ENCODE measurements around the gene MAU2.
"Not testable (repeated sequence)": the region's sequence is repeated elsewhere in the genome, so short reads cannot be mapped to it uniquely, and the experiment has no call there.

Gene MAU2

DNA sequence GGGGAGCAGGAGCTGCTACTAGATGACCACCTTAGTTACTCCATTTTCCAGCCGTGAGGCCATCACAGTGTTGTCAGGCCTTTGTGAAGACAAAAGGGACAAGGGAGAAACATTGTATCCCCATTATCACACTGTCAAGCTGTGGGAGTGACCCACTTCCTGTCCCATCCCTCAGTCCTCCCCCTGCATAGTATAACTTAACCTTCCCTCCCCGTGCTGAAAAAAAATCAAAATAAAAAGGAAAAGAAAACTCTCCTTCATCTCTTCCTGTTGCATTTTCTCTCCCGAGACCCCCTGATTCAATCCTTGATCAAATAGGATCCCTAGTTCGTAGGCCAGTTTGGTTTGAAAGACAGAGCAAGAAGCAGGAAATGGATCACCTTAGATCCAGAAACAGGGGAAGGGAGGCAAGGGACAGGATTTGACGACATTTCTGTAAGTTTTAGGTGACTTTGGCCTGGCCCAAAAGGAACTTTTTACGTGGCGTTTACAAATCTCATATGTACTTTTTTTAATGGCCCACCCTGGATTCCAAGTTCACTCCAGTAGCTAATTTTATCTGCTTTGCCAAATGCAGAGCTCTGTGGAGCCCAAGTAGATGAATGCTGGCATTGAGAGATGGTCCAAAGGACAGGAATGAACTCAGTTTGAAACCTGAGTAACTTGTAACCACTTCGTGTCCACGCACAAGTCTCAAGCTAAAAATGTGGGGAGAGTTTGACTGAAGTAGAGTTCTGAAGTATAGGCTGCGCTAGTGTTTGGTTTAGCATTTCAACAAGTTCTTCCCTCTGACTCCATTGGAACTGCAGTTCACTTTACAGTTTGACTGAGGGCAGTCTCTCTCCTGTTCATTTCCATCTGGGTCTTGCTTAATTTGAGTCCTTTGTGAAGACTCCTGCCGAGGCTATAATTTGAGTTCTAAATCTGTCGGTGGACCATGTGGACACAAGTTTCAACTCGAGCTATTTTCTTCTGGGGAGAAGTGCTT lies 68.2 kb downstream of the MAU2 start:
- H3K9ac ChIP-seq (ENCODE audit: low read length), result no peak overlapping the region
- no peaks in the 10 kb centered on the region for H3K36me3 ChIP-seq (ENCODE audit: insufficient read depth, low read length)
- H3K9me3 ChIP-seq (ENCODE audit: low read length), result no peaks in the 10 kb centered on the region
- no peak overlapping the region for H3K27ac ChIP-seq (ENCODE audit: low read depth, low read length)
- H3K4me3 ChIP-seq (ENCODE audit: low read depth in 1 of 2, low read length in 2 of 2), result no peak overlapping the region
- no peaks in the 10 kb centered on the region for H3K27me3 ChIP-seq (ENCODE audit: control insufficient read depth in 1 of 2, insufficient read depth in 2 of 2, low read length in 2 of 2)
- peaks cover 23% of the 10 kb centered on the region for H3K4me1 ChIP-seq (ENCODE audit: insufficient read depth, low read length)

DNA sequence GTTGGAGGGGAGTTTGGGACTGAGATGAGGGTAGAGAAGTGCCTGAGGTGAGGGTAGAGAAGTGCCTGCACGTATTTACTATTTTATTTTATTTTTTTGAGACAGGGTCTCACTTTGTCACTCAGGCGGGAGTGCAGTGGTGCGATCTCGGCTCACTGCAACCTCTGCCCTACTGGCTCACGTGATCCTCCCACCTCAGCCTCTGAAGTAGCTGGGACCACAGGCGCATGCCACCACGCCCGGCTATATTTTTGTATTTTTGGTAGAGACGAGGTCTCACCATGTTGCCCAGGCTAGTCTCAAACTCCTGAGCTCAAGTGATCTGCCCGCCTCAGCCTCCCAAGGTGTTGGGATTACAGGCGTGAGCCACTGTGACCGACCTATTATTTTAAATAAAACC lies 69.1 kb downstream of the MAU2 start:
- H3K4me1 ChIP-seq (ENCODE audit: insufficient read depth, low read length), result peaks cover 17% of the 10 kb centered on the region

DNA sequence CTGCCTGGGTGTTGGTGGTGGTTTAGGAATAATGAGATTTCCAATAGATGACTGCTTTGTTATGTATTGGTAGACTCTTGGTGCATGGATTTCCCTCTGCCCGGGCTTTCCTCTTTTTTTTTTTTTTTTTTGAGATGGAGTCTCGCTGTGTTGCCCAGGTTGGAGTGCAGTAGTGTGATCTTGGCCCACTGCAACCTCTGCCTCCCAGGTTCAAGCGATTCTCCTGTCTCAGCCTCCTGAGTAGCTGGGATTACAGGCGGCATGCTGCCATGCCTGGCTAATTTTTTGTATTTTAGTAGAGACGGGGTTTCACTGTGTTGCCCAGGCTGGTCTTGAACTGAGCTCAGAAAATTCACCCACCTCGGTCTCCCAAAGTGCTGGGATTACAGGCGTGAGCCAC lies 73.7 kb downstream of the MAU2 start:
- H3K27me3 ChIP-seq (ENCODE audit: control insufficient read depth in 1 of 2, insufficient read depth in 2 of 2, low read length in 2 of 2); H3K36me3 ChIP-seq (ENCODE audit: insufficient read depth, low read length); H3K9ac ChIP-seq (ENCODE audit: low read length); H3K27ac ChIP-seq (ENCODE audit: low read depth, low read length); H3K9me3 ChIP-seq (ENCODE audit: low read length); H3K4me3 ChIP-seq (ENCODE audit: low read depth in 1 of 2, low read length in 2 of 2); H3K4me1 ChIP-seq (ENCODE audit: insufficient read depth, low read length): not testable (repeated sequence)

More for the DNA sequence above, 69.1 kb downstream of the MAU2 start:
- H3K36me3 ChIP-seq (ENCODE audit: insufficient read depth, low read length); H3K9ac ChIP-seq (ENCODE audit: low read length); H3K27ac ChIP-seq (ENCODE audit: low read depth, low read length); H3K4me3 ChIP-seq (ENCODE audit: low read depth in 1 of 2, low read length in 2 of 2); H3K9me3 ChIP-seq (ENCODE audit: low read length); H3K27me3 ChIP-seq (ENCODE audit: control insufficient read depth in 1 of 2, insufficient read depth in 2 of 2, low read length in 2 of 2): not testable (repeated sequence)

DNA sequence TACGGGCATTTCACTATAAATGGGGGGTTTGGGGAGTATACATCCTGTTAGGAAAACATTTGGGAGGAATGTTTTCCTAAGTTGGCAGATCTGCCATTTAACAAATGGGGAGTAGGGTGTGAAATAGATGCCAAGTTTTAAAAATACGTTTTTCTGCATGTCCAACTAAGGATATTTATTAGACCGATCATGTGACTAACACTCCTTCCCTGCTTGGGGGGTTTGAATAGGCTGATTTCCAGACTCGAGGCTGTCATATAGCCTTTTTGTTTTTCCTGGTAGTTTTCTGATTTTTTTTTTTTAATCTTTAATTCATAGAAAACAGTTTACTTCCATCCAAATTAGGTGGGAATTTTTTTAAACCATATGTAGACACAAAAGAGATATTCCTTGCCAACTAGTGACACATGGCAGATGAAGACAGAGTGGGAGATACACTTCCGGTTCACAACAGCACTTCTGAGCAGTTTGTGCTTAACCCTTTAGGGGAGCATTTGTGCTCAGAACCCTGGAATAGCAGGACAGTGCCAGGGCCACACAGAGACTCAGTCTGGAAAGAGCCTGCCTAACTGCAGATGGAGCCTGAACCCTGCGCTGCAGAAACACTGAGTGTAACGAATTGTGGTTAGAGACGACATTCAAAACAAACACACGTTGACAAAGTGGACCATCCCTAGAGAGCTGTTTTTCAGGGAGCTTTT lies 79.3 kb downstream of the MAU2 start:
- Histone ChIP-seq H3K9me3 (ENCODE audit: low read length) (no peaks in the 10 kb centered on the region), H3K4me1 (ENCODE audit: insufficient read depth, low read length) (peaks cover 7% of the 10 kb centered on the region), H3K27ac (ENCODE audit: low read depth, low read length) (no peak overlapping the region), H3K4me3 (ENCODE audit: low read depth in 1 of 2, low read length in 2 of 2) (no peak overlapping the region), H3K9ac (ENCODE audit: low read length) (no peak overlapping the region), H3K36me3 (ENCODE audit: insufficient read depth, low read length) (no peaks in the 10 kb centered on the region), H3K27me3 (ENCODE audit: control insufficient read depth in 1 of 2, insufficient read depth in 2 of 2, low read length in 2 of 2) (no peaks in the 10 kb centered on the region)

DNA sequence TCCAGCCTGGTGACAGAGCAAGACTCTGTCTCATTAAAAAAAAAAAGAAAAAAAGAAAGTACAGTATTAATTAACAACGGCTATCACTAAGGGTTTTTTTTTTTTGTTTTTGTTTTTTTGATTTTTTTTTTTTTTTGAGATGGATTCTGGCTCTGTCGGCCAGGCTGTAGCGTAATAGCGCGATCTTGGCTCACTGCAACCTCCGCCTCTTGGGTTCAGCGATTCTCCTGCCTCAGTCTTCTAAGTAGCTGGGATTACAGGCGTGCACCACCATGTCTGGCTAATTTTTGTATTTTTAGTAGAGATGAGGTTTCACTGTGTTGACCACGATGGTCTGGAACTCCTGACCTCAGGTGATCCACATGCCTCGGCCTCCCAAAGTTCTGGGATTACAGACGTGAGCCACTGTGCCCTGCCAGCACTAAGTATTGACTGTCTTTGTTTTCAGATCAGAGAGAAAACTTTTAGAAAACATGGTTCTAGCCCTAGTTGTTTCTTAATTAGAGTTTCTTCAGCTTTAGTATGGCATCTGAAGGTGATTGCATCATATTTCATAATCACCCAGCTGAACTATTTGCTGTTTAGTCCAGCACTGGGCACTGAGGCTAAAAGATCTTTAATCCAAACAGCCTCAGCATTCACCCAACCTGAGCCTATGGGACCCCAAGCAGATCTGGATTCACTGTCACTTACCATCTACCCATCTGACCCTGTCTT lies 82.2 kb downstream of the MAU2 start:
- Histone ChIP-seq H3K36me3 (ENCODE audit: insufficient read depth, low read length) (no peaks in the 10 kb centered on the region), H3K4me3 (ENCODE audit: low read depth in 1 of 2, low read length in 2 of 2) (no peak overlapping the region), H3K27ac (ENCODE audit: low read depth, low read length) (no peak overlapping the region), H3K4me1 (ENCODE audit: insufficient read depth, low read length) (peaks cover 18% of the 10 kb centered on the region), H3K27me3 (ENCODE audit: control insufficient read depth in 1 of 2, insufficient read depth in 2 of 2, low read length in 2 of 2) (no peaks in the 10 kb centered on the region), H3K9ac (ENCODE audit: low read length) (no peak overlapping the region), H3K9me3 (ENCODE audit: low read length) (no peaks in the 10 kb centered on the region)

DNA sequence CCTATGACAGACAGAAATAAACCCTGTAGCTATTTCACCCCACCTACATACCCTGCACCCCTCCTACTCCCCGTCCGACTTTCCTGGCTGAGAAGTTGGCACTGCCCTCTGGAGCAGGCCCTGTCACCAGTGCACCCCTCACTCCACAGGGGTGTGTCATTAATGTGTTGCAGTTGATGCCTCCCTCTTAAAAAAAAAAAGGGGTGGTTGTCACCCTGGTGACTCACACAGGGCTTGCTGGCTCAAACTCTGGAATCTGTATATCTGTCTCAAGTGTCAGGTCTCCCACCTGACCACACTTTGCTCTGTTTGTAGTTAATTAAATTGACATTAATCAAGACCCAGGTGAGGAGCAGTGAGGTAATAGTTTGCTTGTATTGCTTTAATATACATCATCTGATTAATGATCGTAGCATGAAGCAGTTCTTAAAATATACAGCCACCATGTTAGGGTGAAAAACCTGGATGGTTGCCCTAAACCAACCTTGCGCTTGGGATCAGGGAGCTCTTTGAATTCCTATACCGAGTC lies 82.8 kb downstream of the MAU2 start:
- Histone ChIP-seq H3K36me3 (ENCODE audit: insufficient read depth, low read length) (no peaks in the 10 kb centered on the region), H3K4me3 (ENCODE audit: low read depth in 1 of 2, low read length in 2 of 2) (no peak overlapping the region), H3K27me3 (ENCODE audit: control insufficient read depth in 1 of 2, insufficient read depth in 2 of 2, low read length in 2 of 2) (no peaks in the 10 kb centered on the region), H3K9ac (ENCODE audit: low read length) (no peak overlapping the region), H3K9me3 (ENCODE audit: low read length) (no peaks in the 10 kb centered on the region), H3K4me1 (ENCODE audit: insufficient read depth, low read length) (peaks cover 21% of the 10 kb centered on the region), H3K27ac (ENCODE audit: low read depth, low read length) (no peak overlapping the region)

DNA sequence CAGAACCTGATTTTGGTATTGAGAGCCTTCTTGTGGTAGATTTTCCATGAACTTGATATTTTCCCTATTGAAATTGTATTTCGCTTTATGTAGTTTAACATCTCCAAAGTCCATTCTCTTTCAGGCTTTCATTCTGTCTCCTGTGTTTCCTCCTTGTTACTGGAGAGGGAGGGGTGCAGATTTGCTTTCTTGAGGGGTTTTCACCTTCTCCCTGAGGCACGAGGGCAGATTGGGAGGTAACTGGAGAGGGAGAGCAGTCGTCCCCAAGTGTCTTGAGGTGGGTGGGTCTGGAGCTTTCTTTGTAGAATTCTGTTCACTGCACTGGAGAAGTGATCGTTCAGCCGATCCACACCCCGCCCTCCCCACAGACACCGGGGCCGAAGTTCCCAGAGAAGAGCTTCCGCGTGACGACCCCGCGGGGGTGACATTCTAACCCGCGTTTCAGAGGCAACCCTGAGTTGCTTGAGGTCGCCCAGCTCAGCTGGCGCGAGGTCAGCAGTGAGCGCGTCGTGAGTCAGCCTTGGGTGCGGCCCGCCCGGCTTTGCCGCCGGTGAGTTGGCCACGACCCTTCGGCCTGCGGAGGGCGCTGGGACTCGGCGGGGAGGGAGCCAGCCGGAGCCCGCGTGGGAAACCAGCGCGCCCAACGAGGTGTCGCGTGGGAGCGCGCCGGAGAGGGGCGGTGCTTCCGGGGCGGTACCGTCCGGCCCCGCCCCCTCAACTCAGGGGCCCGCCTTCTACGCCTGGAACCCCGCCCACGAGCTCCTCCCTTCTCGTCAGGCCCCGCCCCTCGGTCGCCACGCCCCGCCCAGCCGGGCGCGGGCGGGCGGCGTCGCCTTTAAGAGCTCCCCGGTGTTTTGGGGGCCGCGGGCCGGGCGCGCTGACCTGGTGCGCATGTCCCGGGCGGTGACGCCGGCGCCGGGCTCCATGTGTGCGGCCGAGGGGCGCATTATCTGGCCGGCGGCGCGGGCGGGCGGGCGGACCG lies 84.5 kb downstream of the MAU2 start, which contains the start of gene GATAD2A:
Gene GATAD2A (plus strand): TSS at position 797 of the 982 bp plus-strand sequence. CDS start 59,671 bp downstream, outside the sequence.
- no peaks in the 10 kb centered on the region for H3K9me3 ChIP-seq (ENCODE audit: low read length)
- peak within 1 kb of the TSS; percentile 58 to 79 for H3K4me3 ChIP-seq (ENCODE audit: low read depth in 1 of 2, low read length in 2 of 2)
- H3K27me3 ChIP-seq (ENCODE audit: control insufficient read depth in 1 of 2, insufficient read depth in 2 of 2, low read length in 2 of 2), result no peaks in the 10 kb centered on the region
- H3K4me1 ChIP-seq (ENCODE audit: insufficient read depth, low read length), result peaks cover 27% of the 10 kb centered on the region
- no peaks in the 10 kb centered on the region for H3K36me3 ChIP-seq (ENCODE audit: insufficient read depth, low read length)
- peak within 1 kb of the TSS; percentile 89 for H3K9ac ChIP-seq (ENCODE audit: low read length)
- H3K27ac ChIP-seq (ENCODE audit: low read depth, low read length), result peak within 1 kb of the TSS; percentile 85

DNA sequence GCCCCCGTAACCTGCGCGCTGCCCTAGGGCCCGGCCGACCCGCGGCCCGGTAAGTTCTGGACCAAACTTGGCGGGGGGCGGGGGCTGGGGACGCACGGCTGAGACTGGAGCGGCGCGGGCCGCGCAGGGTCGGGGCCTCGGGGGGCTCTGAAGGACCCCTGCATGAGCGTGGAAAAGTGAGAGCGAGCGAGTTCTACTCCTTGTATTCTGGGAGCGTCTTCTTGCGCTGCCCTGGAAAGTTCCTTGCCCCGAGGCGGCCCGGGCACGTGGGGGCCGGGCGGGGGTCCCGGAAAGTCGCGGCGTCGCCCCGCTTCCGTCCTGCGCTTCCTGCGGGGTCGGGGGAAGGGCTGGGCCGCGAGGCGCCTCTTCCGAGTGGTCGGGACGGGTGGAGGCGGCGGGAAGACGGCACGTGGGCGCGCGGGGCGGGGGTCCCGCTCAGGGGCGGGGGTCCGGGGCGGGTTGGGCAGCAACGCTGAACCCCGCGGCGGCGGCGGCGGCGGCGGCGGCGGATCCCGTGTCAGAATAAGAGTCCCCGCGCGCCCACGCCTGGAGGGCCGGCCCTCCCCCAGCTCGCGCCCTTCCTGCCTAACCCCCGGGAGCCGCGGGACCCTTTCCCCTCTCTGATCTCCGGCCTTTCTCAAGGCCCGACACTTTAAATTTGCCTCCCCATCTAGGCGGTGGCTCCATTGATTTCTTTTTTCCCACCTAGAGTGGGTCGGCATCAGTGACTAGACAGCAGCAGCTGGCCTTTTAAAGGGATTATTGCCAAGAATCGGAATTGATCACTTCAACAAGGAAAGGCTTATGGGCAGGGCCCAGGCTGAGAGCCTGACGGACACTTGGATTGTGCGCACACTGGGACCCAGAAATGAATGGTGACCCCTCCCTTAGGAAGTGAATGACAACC lies 85.6 kb downstream of the MAU2 start:
- H3K4me1 ChIP-seq (ENCODE audit: insufficient read depth, low read length), result peaks cover 32% of the 10 kb centered on the region
- H3K36me3 ChIP-seq (ENCODE audit: insufficient read depth, low read length), result no peaks in the 10 kb centered on the region
- no peaks in the 10 kb centered on the region for H3K9me3 ChIP-seq (ENCODE audit: low read length)
- peak overlapping the region; percentile 67 for H3K9ac ChIP-seq (ENCODE audit: low read length)
- peak overlapping the region; percentile 58 to 79 for H3K4me3 ChIP-seq (ENCODE audit: low read depth in 1 of 2, low read length in 2 of 2)
- H3K27me3 ChIP-seq (ENCODE audit: control insufficient read depth in 1 of 2, insufficient read depth in 2 of 2, low read length in 2 of 2), result no peaks in the 10 kb centered on the region
- H3K27ac ChIP-seq (ENCODE audit: low read depth, low read length), result peak overlapping the region; percentile 85

DNA sequence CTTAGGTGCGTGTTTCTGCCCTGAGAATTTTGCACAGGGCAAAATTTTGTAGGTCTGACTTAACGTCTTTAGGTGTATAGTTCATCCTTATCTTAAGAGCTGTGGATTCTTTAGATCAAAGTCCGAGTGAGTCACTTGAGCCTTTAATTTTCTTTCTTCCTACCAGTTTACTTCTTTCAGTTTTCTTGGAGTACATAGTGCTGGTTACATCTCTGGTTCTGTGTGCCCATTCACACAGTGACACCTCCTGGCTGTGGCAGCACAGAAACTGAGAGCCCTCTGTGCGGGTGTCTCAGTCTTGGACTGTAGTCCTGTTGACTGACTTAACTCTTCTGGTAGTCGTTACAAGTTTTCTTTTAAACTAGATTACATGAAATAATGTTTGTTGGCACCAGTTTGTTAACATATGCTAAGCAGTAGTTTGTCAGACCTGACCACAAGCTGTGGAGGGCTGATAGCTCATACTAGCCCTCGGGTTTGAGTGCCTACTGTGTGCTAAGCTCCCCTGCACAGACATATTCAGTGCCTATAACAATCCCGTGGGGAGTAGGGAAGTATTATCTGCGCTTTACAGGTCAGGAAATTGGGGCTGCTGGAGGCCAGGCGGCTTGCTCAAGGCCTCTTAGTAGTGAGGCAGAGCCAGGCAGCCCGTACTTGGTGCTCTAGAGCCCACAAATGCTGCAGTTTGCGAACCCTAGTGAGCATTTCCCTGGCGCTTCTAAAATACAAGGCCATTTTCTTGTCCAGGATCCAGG lies 86.4 kb downstream of the MAU2 start:
- no peaks in the 10 kb centered on the region for H3K27me3 ChIP-seq (ENCODE audit: control insufficient read depth in 1 of 2, insufficient read depth in 2 of 2, low read length in 2 of 2)
- no peaks in the 10 kb centered on the region for H3K9me3 ChIP-seq (ENCODE audit: low read length)
- peak overlapping the region; percentile 84 for H3K27ac ChIP-seq (ENCODE audit: low read depth, low read length)
- H3K4me3 ChIP-seq (ENCODE audit: low read depth in 1 of 2, low read length in 2 of 2), result peak overlapping the region; percentile 58 to 79
- no peaks in the 10 kb centered on the region for H3K36me3 ChIP-seq (ENCODE audit: insufficient read depth, low read length)
- peak overlapping the region; percentile 67 for H3K9ac ChIP-seq (ENCODE audit: low read length)
- H3K4me1 ChIP-seq (ENCODE audit: insufficient read depth, low read length), result peaks cover 32% of the 10 kb centered on the region

Data from muscle layer of colon (tissue), 2 donors.